ENCODE results near the gene MPO.

The MPO gene

GRCh38 chr17:58246104-58246740 is 34.5 kb downstream of the MPO start:
- H3K4me3 Mint-ChIP-seq = no peak overlapping the region

GRCh38 chr17:58245428-58246103 is 35.2 kb downstream of the MPO start:
- Mint-ChIP-seq H3K9me3 (peaks cover 7% of the 10 kb centered on the region), H3K36me3 (ENCODE audit: low read depth) (no peaks in the 10 kb centered on the region), H3K27me3 (ENCODE audit: low read depth, poor library complexity) (peaks cover 97% of the 10 kb centered on the region), H3K27ac (no peak overlapping the region), H3K4me3 (no peak overlapping the region), H3K4me1 (no peaks in the 10 kb centered on the region)
- no peak for DNase-seq
- TF ChIP-seq CTCF (IDR thresholded peaks at IDR 0.05) = no peak

More at GRCh38 chr17:58246104-58246740, 34.5 kb downstream of the MPO start:
- H3K27me3 Mint-ChIP-seq (ENCODE audit: low read depth, poor library complexity) = peaks cover 97% of the 10 kb centered on the region
- H3K27ac Mint-ChIP-seq = no peak overlapping the region
- H3K9me3 Mint-ChIP-seq = peaks cover 8% of the 10 kb centered on the region
- TF ChIP-seq CTCF (IDR thresholded peaks at IDR 0.05) = no peak
- no peaks in the 10 kb centered on the region for H3K36me3 Mint-ChIP-seq (ENCODE audit: low read depth)
- no peaks in the 10 kb centered on the region for H3K4me1 Mint-ChIP-seq
- no peak for DNase-seq

GRCh38 chr17:58244963-58245362 is 35.8 kb downstream of the MPO start:
- Mint-ChIP-seq H3K27me3 (ENCODE audit: low read depth, poor library complexity) (peaks cover 97% of the 10 kb centered on the region), H3K4me3 (no peak overlapping the region)

GRCh38 chr17:58242171-58242784 is 38.5 kb downstream of the MPO start:
- Mint-ChIP-seq H3K36me3 (ENCODE audit: low read depth) (no peaks in the 10 kb centered on the region), H3K4me1 (no peaks in the 10 kb centered on the region), H3K4me3 (no peak overlapping the region), H3K27me3 (ENCODE audit: low read depth, poor library complexity) (peaks cover 97% of the 10 kb centered on the region), H3K9me3 (no peaks in the 10 kb centered on the region), H3K27ac (no peak overlapping the region)
- TF ChIP-seq CTCF (IDR thresholded peaks at IDR 0.05) = no peak
- no peak for DNase-seq

More at GRCh38 chr17:58244963-58245362, 35.8 kb downstream of the MPO start:
- peaks cover under 1% of the 10 kb centered on the region for H3K9me3 Mint-ChIP-seq
- no peak for TF ChIP-seq CTCF (IDR thresholded peaks at IDR 0.05)
- DNase-seq = no peak
- H3K4me1 Mint-ChIP-seq = no peaks in the 10 kb centered on the region
- H3K27ac Mint-ChIP-seq = no peak overlapping the region
- H3K36me3 Mint-ChIP-seq (ENCODE audit: low read depth) = no peaks in the 10 kb centered on the region

- H3K4me3 Mint-ChIP-seq = no peak overlapping the region
- H3K27ac Mint-ChIP-seq = no peak overlapping the region
- peaks cover 98% of the 10 kb centered on the region for H3K27me3 Mint-ChIP-seq (ENCODE audit: low read depth, poor library complexity)
- H3K9me3 Mint-ChIP-seq = no peaks in the 10 kb centered on the region
- H3K36me3 Mint-ChIP-seq (ENCODE audit: low read depth) = no peaks in the 10 kb centered on the region
- no peak for DNase-seq
- TF ChIP-seq CTCF (IDR thresholded peaks at IDR 0.05) = no peak
- no peaks in the 10 kb centered on the region for H3K4me1 Mint-ChIP-seq
These were observed 40.7 kb downstream of the MPO start for GRCh38 chr17:58239987-58240386.

All from nephron progenitor cell (in vitro differentiated cells).